VCaP (cell line): Measurements from ENCODE around the gene GREB1.

Source experiments
- H3K27ac ChIP-seq: fragments of 450-650 bp; 2 replicates; pipeline ENCODE4 v1.5.1; 2017
- CTCF ChIP-seq: fragments of 450-650 bp; conservative IDR thresholded peaks from 2 replicates; pipeline ENCODE4 v1.5.1; 2017; ENCODE audit warnings: mild to moderate bottlenecking, moderate library complexity

GREB1 gene

GRCh38 chr2:11558214-11558886 lies 24.5 kb downstream of the GREB1 start:
- TF ChIP-seq CTCF: no peak
- peak overlapping the region; percentile 96 for H3K27ac ChIP-seq

GRCh38 chr2:11559066-11559785 lies 25.4 kb downstream of the GREB1 start:
- no peak for TF ChIP-seq CTCF
- peak overlapping the region; percentile 96 for H3K27ac ChIP-seq

GRCh38 chr2:11559786-11560155 lies 25.9 kb downstream of the GREB1 start:
- no peak for TF ChIP-seq CTCF
- H3K27ac ChIP-seq: peak overlapping the region; percentile 96

- no peak overlapping the region; the same call in 1 of the 2 replicates for H3K27ac ChIP-seq
- TF ChIP-seq CTCF: no peak
These were observed 27.0 kb downstream of the GREB1 start for GRCh38 chr2:11560806-11561205.

- TF ChIP-seq CTCF: no peak
- H3K27ac ChIP-seq: no peak overlapping the region; the same call in 1 of the 2 replicates
These were observed 28.2 kb downstream of the GREB1 start for GRCh38 chr2:11562011-11562410.

- H3K27ac ChIP-seq: no peak overlapping the region; the same call in 1 of the 2 replicates
- no peak for TF ChIP-seq CTCF
These were observed 28.6 kb downstream of the GREB1 start for GRCh38 chr2:11562476-11562875.

GRCh38 chr2:11563784-11564666 lies 30.2 kb downstream of the GREB1 start:
- no peak overlapping the region for H3K27ac ChIP-seq
- no peak for TF ChIP-seq CTCF
